ENCODE results near the gene NKX3-2.

Gene NKX3-2

DNA sequence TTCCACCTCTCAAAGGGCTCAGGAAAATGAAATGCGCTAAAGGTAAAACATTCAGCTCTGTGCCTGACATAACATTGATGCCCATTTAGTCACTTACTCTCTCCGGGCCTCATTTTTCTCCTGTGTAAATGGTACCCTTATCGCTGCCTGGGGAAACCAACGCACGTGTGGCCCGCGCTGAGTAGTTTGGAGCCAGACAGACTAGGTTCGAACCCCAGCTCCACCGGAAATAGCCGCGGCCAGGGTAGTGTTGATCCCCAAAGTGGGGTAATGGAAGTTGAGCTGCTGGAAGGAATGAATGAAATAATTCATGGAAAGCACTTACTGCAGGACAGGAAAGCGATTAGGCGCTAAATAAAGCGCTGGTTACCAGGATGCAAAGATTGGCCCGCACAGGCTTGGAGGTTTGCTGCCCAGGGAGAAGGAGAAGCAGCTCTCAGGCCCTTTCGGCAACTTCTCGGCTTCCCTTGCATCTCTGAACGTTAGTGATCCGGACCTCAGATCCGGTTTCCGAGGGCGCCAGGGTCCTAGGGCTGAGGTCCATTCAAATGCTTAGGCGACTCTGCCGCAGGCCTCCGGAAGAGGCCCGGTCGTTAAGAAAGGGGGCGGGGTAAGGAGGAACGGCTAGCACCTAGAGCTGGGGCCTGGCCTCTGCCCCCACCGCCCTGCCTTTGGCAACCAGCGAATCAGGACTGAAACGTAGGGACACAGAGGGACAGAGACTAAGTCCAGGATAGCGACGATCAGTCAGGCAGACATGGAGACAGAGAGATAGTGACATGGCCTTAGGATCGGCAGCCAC is 13.3 kb downstream of the NKX3-2 start:
- no peak for DNase-seq

DNA sequence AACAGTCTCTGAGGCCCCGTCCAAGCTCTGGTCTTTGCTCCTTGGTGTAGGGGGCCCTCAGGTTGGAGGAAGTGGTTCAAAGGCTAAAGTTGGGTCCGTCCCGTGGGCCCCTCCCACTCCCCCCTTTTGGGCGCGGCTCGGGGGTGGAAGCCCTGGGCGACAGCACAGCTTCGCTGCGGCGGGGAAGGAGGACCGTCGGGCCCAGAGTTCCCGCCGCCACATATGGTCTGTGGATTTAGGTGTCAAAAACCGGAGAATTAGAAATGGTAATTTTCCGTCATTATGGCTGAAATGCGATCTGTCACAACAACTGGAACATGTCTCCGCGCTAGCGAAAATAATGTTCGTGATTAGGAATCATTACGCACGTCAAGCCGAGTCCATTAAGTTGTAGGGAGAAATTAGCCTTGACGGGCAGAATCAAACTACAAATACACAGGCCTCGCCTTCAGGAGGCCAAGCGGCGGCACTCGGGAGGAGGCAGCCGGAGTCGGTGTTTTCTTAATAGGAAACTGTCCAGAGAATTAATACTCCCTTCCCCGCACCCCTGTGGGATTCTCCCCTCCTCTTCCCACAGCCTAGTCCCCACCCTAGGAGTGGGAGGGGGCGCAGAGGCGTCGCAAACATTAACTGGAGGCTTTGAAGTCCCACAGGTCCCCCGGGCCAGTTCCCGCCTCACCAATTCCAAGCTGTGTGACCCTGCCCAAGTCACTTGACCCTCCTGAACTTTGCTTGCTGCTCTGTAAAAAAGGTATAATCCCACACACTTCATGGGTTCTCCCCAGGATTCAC is 15.0 kb downstream of the NKX3-2 start:
- no peak for DNase-seq

DNA sequence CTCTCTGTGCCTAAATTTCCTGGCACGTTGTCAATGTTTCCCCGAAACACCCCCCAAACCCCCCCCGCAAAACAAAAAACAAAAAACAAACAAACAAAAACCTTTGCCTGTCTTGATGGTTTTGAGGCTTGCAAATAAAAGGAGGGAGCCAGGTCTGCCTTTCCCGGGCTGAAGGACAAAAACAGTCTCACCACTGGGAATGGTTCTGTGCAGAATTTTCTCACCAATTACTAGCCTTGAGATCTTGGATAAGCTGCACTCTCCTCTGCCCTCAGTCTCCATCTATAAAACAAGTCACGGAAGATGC is 15.5 kb downstream of the NKX3-2 start:
- DNase-seq, result no peak

DNA sequence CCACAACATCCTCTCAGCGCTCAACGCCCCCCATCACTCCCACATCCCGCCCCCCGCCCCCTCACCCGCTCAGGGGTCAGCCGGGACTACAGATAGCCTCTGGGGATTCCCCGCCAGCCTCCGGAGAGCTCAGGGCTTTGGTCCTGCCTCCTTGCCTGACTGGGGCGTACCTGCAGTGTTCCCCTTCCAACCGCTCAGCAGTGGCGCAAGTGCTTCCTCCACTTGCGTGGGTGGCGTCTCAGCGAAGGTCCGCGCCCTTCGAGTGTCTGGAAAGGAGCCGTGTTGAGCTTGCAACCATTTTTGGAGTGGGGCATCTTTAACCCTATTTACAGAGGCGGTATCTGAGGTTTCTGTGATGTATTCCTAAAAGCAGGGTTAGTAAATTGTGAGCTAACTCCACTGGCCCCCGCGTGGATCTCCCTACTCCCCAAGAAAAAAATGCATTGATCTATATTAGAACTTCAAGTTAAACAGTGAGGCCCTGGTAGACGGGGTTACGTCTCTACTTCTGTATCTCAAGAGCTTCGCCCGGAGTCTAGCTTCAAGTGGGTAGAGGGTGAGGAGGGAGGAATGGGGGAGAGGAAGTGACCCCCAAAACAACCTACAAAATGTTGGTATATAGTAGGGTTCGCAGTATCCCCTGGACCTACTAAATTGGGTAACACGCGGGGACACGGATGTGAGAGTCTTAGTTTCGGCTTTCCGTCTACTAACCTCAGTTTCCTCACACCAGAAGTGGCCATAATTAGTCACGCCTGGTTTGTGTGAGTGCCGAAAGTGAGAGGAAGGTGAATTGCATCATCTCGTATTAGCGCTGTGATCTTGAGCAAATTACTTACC is 16.1 kb downstream of the NKX3-2 start:
- no peak for DNase-seq

DNA sequence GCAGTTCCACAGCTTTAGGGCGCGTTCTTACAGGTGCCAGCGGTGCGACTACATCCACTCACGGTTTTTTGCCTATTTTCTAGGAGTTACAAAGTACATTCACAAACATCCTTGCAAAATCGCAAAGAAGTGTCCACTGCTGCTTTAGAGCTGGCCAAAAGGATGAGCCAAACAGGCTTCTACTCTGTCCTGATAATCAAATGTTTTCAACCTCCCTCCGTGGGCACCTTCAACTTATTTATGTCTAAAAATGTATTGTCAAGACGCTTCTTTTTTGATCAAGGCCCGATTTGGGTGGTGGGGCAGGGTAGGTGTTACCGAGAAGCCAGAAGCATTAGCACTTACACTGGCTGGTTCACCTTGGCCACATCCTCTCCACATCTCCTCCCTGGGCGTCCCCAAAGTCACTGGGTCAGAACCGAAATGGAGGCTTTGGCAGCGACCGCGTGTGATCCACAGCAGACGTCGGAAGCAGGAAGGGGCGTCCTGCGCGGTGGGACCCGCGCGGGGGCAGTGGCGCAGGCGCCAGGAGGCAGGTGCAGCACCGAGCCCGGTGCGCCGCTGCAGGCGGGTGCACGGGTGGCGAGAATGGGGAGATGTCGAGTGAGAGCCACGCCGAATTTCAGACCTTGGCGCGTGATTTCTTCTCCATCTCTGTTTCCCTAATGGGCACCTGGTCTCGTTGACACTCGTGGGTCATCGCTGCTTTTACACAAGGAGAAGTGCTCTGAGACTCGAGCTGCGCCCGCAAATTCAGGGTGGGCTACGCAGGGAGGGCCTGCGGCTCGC is 16.9 kb downstream of the NKX3-2 start:
- no peak for DNase-seq

DNA sequence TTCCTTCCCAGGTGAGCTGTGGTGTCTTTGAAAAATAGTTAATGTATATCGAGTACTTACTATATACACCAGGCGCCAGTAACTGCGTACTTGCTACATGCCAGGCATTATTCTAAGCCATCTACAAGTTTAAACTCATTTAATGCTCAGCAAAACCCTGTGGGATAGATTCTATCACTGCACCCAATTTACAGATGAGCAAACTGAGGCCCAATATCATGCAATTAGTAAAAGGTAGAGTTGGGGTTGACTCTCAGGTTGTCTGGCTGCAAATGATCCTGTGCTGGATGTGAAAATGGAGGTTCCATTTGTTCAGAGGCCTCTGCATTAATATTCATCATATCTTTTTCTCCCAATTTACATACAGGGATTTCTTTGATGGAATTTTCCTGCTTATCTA is 17.6 kb downstream of the NKX3-2 start:
- no peak for DNase-seq

DNA sequence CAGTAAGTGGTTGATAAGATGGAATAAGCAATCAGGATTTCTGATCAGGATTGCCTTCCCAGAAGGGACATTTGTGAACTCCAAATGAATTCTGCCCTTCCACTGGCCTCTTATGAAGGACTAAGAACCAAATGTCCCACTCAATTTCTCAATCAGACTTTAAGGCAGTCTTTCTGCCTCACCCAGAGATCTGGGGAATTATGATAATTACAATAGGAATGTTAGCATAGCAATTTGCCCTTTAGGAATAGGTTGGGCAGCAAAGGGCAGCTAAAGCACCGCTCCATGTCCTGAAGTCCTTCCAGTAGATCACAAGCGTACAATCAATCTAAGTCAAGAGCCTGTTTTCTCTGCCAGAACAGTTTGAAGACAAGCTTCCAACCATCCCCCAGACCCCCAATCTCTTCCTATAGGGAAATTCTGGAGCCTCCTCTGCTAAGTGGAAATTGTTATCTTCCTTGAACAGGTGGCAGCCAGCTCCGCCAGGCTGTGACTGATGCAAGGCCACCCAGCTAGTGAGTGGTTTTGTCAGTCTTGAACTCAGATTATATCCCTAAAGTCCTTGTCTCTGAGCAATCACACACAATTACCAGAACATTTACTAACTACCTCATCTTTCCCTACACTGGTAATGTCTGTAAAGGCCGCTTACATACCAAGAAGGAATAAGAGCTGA is 18.6 kb downstream of the NKX3-2 start:
- DNase-seq, result no peak

DNA sequence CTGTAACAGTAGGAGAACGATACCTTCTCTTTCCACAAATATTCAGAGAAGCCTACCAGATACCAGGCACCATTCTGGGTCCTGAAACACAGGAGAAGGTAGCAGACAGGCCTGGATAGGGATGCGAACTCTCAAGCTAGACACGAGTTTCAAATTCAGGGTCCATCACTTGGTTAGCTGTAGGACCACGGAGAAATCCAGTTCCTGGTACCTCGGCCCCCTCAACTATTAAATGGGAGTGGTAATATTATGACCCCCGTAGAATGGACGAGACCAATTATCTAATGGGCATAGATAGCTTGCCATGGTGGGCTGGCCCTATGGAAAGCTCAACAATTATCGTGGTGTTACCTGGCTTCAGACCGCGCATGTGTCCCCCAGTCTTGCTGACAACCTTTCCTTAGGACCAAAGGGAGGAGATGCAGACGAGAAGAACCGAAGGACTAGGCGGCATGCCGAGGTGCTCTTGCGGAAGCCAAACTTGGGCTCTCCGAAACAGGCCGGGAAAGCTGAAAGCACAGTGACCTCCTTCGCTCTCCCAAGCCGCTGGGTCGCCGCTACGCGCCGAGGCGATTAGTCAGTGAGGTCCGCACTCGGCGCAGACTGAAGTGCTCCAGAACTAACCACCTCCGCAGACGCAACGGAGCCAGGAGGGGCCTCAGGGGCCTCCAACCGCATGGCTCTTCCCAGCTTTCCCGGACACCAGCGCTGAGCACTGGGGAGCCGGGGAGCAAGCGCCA is 19.6 kb downstream of the NKX3-2 start:
- DNase-seq, result no peak

DNA sequence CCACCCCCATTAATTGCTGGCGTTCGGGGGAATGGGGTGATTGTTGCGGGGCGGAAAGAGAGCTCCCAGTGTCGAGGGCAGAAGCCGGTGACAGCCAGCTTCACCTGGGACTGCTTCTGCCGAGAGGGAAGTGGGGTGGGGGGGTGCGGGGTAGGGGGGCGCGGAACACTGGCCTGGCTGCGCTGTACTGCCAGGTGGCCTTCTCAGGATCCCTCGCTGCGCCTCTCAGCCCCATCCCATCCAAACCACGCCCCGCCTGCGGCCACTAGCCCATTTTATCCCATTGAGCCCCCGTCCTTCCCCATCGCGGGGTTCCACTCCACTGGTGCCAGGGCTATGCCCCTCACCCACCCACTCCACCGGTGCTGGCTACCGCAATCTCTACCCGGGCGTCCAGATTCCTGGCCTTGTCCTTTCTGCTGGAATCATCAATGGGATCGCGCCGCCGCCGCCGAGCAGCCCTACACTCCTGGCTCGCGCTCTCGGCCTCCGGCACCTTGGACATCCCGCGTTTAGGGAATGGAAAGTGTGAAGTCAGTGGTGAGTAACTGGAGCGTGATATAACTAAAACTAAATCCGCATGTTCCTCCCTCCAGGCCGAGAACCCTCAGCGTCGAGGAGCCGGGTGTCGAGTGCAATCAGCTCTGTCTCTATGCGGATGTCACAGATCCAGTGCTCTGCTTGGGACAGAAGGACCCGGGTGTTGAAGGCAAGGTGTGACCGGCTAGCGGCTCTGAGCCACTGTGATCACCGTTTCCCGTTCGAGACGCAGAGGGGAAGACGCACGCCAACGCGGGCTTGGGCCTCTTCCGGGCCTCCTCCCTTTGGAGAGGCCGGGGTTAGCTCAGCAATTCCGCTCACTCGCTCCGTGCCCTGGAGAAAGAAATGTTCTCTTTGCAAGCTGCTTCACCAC is 20.5 kb downstream of the NKX3-2 start:
- DNase-seq, result no peak

DNA sequence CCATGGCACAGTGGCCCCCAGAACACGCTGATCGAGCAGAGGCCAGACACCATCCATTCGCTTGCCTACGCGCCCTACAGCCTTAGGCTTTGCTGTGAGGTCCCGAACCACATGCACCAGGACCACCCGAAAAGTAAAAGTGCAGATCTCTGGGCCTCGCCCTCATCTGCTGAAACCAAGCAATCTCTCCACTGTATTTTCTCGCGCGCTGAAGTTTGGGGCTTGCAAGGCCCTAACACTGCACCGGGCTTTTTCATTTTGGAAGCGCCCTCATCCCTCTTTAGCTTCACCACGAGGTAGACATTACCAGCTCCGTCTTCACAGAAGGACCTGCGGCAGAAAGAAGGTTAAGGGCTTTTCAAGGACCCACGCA is 21.2 kb downstream of the NKX3-2 start:
- DNase-seq, result no peak

DNA sequence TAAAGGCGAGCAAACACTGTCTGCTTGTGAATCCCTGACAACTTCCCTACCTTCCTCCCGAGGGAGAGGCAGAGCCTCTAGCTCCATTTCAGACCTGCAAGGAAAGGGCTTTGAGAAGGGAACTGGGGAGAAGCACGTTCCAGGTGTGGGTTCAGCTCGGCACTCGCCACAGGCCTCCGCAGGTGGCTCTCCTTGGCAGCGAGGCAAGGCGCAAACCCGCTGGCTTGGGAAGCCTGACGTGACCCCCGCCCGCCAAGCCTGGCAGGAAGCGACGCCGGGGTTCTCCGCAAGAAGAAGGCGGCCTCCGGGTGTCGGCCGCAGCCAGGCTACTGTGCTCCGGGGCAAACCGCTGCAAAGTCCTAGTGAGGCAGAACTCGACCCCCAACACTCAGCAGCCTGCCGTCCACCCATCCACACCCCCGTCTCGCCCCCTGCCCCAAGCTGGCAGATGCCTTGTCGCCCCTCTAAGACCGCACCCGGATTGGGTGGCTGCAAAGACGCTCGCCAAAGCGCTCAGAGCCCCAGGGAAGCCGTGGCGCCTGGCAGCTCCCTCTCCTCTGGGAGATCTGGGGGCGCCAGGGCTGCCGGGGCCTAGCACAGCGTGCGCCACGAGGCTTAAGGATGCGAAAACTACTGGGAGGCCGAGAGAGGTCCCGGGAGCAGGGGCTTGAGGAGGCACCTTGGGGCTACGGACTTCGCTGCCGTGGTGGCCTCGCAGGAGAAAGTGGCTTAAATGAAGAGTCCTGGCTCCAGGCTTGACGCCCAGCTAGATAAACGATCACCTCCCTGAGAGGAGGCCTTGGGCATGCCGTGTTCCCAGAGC is 21.8 kb downstream of the NKX3-2 start:
- DNase-seq, result no peak

DNA sequence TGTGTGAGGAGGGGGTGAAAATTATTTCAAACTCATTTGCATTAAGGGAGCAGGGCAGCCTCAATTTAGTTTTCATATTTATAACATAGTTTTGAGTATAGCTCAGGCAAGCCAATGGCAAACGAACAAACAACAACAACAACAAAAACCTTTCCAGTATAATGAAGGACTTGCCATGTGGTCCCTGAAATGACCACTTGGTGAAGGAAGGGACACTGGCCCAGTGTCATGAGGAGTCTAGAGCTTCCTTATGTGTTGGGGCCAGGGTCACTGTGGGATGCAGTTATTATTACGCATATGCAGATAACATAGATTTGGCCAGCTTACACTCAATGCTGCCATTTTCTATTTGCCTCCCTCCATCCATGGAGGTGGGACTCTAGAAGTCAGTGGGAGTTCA is 23.3 kb downstream of the NKX3-2 start:
- no peak for DNase-seq

DNA sequence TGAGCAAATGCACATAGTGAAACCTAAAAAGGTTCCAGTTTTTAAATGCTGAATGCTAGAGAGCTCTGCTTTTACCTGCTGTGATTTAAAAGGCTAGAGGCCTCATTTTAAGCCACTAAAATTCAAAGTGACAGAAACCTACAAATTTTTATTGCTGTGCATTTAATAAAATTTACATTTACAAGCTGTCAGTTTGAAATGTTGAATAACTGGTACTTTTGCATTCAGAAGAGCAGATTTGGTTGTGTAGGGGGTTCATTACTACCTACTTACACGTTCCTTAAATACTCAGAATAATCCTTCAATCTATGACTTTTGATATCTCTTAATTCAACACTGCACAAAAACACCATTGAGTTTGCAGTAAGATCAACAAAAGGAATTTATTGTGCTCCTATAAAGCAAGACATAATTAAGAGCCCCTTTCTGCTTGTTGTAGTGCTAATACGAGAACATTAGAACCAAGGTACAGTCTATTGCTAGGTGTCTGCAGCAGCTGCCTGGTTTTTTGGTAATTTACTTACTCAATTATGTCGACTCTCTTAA is 27.9 kb downstream of the NKX3-2 start:
- DNase-seq, result no peak

DNA sequence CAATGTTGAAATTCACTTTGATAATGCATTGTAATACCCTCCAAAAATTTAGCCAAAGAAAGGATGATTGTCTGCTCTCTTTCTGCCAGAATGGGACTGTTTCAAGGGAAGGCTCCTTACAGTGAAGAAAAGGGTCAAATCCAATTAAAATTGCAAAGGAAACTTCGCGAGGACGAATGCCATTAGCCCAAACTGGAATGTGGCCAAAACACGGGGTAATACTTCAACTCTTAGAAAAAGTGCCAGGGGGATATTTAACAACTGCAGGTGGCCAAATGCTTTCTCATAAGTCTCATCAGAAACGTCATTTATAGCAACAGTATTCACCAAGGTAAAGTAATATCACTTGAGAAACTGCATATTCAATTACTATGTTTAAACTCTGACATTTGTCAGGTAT is 29.0 kb downstream of the NKX3-2 start:
- no peak for DNase-seq

DNA sequence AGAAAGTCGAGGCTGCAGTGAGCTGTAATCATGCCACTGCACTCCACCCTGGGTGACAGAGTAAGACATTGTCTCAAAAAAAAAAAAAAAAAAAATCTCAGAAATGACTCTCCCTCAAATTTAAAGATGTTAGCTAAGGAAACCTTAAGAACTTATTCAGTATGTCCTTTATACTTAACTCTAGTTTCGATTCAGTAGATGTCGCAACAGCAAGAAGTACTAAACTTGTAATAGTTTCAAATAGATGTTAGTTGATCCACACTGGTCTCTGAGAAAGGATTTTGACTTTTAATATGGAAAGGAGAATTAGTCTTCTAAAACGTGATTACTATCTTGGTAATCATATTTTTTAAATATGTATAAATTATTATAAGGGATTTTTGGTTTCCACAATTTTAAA is 29.6 kb downstream of the NKX3-2 start:
- DNase-seq, result no peak

DNA sequence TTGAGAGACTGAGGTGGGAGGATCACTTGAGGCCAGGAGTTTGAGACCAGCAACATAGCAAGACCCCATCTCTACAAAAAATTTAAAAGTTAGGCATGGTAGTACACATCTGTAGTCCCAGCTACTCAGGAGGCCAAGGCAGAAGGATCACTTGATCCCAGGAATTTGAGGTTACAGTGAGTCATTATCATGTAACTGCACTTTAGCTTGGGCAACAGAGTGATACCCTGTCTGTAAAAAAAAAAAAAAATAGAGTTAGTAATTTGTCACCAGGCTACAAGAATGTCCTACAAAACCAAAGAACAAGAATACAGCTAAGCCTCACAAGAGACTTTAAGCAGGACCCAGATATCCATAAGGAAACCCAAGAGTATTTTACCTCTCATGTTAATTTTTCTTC is 33.2 kb downstream of the NKX3-2 start:
- no peak for DNase-seq

DNA sequence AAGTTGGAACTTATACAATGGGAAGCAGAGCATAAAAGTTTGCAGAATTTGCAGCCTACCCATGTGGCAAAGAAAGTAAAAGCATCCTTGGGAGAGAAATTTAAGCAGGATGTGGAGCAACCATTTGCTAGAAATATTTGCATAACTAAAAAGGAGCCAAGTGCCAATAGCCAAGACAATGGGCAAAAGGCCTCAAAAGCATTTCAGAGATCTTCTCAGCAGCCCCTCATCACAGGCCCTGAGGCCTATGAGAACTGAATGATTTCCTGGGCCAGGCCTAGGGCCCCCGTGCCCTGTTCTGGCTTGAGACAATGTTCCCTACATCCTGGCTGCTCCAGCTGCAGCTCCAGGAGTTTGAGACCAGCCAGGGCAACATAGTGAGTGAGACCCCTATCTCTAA is 34.9 kb downstream of the NKX3-2 start:
- DNase-seq, result no peak

DNA sequence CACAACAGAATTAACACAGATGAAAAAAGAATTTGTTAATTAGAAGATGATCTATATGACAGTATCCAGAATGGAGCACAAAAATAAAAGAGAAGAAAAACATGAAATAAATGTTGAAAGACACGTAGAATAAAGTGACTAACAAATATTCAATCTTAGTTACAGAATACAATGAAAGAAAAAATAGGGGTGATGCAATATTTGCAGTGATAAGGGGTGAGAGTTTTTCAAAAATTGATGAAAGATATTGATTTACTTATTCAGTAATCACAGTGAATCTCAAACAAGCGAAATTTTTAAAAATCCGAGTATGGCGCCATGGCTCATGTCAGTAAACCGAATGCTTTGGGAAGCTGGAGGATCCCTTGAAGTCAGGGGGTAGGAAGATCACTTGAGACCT is 39.9 kb downstream of the NKX3-2 start:
- no peak for DNase-seq

DNA sequence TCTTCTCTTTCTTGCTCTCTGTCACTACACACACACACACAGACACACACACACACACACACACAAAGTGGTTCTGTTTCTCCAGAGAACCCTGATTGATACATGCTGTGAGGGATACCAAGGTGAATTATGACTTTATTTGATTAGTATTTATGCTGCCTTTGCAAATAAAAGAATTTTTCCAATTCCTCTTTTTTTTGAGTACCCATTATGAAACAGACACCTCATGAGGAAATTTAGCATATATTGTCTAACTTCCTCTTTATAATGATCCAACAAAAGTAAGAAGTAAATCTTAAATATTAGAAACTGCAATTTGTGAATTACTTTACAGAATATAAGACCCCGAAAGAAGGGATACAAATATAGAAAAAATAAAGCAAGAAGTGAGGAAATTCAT is 45.8 kb downstream of the NKX3-2 start:
- no peak for DNase-seq

All from stimulated activated CD4-positive, alpha-beta T cell treated with anti-CD3 and anti-CD28 coated beads, Interleukin-2, amount 100 ng/mL, for 48 hours (primary cell).